ENCODE measurements around the gene CACNA1E. TPM values are rescaled to one million over a fixed set of nuclear protein-coding genes. Genes with fewer than 3 reads are reported as not detected.
A peak's percentile ranks its signal among the peaks of the same experiment; 100 is the strongest.
"Not testable (repeated sequence)": the region's sequence is repeated elsewhere in the genome, so short reads cannot be mapped to it uniquely, and the experiment has no call there.

CACNA1E gene
- total RNA-seq, 2 experiments from 2014 or later = not detected

DNA sequence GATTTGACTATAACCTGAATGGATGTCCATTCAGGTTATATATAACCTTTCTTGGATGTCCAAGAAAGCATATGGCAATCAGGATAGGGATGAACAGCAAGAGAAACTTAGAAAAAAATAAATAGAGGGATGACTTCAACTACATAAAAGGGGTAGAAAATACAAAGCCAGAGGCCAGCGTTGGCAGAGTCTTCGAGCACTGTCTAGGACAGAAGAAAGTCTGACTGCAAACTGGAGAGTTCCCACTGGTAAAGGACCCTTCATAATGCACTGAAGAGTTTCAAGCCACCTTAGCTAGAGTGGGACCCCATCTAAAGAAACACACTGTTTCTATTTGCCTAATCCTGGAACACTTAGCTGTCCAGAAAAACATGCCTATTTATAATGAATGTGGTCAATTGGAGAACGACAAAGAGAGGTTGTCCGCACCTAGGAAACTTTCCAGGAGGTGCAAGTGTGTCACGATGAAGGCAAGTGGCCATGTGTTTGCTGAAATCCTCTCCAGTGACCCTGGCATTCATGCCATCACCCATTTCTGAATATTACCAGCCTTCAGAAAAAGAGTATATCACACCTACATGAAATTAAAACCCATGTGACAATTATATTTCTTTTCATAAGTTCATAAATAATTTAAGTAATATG, 362.8 kb downstream of the CACNA1E start:
- Mint-ChIP-seq H3K9me3 (ENCODE audit: low read depth) (no peaks in the 10 kb centered on the region), H3K36me3 (ENCODE audit: low read depth) (no peaks in the 10 kb centered on the region), H3K27ac (no peak overlapping the region), H3K27me3 (peaks cover 13% of the 10 kb centered on the region), H3K4me3 (no peak overlapping the region), H3K4me1 (no peaks in the 10 kb centered on the region)
- DNase-seq (no peak), ATAC-seq (no peak)
- ChIA-PET CTCF (no interaction called here), POLR2A (no interaction called here)
- intact Hi-C loops (cut with DNase I, micrococcal nuclease) = no loop called here

DNA sequence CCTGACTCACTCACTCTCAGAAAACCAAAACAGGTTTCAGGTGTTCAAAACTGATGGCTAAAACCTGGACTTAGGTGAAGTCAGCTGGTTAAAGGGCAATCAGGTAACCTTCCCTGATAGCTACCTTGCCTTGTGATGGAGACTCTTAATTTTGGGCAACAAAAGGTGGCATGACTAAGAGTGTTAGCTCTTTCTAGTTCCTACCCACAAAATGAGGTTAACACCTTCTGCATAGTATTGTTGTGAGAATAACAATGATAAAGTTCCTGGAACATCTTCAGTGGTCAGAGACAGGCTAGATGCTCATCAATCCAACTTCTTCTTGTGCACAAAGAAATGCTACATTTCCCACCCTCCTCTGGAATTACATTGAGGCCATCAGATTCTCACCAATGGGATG, 363.4 kb downstream of the CACNA1E start:
- no peak overlapping the region for H3K27ac Mint-ChIP-seq
- H3K4me3 Mint-ChIP-seq = no peak overlapping the region
- H3K36me3 Mint-ChIP-seq (ENCODE audit: low read depth) = no peaks in the 10 kb centered on the region
- H3K9me3 Mint-ChIP-seq (ENCODE audit: low read depth) = no peaks in the 10 kb centered on the region
- peaks cover 15% of the 10 kb centered on the region for H3K27me3 Mint-ChIP-seq
- ChIA-PET POLR2A (no interaction called here), CTCF (interaction anchor here (0.9 kb wide), 1 partner anchor 89 kb away, joined by 3 read pairs; no protein-coding TSS in a partner anchor)
- peak; percentile 39 for ATAC-seq
- intact Hi-C loops (cut with DNase I, micrococcal nuclease) = no loop called here
- DNase-seq = no peak
- H3K4me1 Mint-ChIP-seq = no peaks in the 10 kb centered on the region

DNA sequence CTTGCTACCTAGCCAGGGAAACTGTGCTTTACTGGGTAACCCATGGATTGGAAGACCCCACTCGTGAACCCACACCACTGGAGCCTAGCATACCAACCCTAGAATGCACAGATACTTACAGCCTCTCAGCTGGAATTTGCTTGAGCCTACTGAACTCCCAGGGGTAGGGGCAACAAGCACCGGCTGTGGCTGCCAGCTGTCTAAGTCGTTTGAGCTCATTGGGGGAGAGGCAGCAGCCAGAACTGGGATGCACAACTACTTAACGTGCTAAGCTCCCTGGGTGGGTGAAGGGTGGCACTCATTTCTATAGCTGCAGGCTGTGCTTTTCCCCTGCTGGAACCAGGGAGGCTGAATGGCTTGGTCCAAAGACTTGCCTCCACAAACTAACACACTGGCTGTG, 365.8 kb downstream of the CACNA1E start:
- Mint-ChIP-seq H3K27ac (no peak overlapping the region), H3K4me3 (no peak overlapping the region), H3K4me1 (no peaks in the 10 kb centered on the region), H3K36me3 (ENCODE audit: low read depth) (no peaks in the 10 kb centered on the region), H3K27me3 (peaks cover 13% of the 10 kb centered on the region), H3K9me3 (ENCODE audit: low read depth) (peaks cover 11% of the 10 kb centered on the region)
- CTCF ChIA-PET = no interaction called here
- intact Hi-C loops (cut with DNase I, micrococcal nuclease) = no loop called here
- no peak for DNase-seq
- no peak for ATAC-seq
- POLR2A ChIA-PET = no interaction called here

DNA sequence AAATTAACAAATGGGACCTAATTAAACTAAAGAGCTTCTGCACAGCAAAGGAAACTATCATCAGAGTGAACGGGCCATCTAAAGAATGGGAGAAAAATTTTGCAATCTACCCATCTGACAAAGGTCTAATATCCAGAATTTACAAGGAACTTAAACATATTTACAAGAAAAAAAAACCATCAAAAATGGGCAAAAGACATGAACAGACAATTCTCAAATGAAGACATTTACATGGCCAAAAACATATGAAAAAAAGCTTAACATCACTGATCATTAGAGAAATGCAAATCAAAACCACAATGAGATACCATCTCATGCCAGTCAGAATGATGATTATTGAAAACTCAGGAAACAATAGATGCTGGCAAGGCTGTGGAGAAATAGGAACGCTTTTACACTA, 370.9 kb downstream of the CACNA1E start:
- POLR2A ChIA-PET; H3K27ac Mint-ChIP-seq; DNase-seq; H3K4me1 Mint-ChIP-seq; ATAC-seq; H3K4me3 Mint-ChIP-seq; intact Hi-C loops (cut with DNase I, micrococcal nuclease); H3K36me3 Mint-ChIP-seq (ENCODE audit: low read depth): not testable (repeated sequence)
- peaks cover 11% of the 10 kb centered on the region for H3K9me3 Mint-ChIP-seq (ENCODE audit: low read depth)
- H3K27me3 Mint-ChIP-seq = peaks cover 14% of the 10 kb centered on the region
- CTCF ChIA-PET = interaction anchor here (0.6 kb wide), 1 partner anchor 718 kb away, joined by 3 read pairs; no protein-coding TSS in a partner anchor

DNA sequence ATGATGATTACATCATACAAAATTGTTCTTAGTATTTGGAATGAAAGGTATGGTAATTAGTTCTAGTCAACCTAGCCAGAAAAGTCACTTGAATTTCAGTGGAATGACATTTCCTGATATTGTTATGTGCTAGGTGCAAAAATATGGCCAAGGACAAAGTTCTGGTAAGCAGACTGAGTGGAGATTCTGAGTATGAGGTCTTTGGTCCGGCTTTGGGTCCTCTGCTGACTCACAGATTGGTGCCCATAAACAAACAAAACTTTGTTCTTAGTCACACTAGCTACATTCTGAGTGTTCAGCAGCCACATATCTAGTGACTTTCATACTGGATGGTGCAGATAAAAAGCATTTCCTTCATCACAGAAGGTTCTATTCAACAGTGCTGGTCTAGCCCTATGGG, 372.1 kb downstream of the CACNA1E start:
- Mint-ChIP-seq H3K27me3 (peaks cover 12% of the 10 kb centered on the region), H3K36me3 (ENCODE audit: low read depth) (no peaks in the 10 kb centered on the region), H3K4me1 (no peaks in the 10 kb centered on the region), H3K27ac (no peak overlapping the region), H3K9me3 (ENCODE audit: low read depth) (peaks cover 11% of the 10 kb centered on the region), H3K4me3 (no peak overlapping the region)
- DNase-seq = no peak
- ChIA-PET CTCF (no interaction called here), POLR2A (no interaction called here)
- no peak for ATAC-seq
- intact Hi-C loops (cut with DNase I, micrococcal nuclease) = no loop called here
